ENCODE results near the gene ARID4B.

DNA sequence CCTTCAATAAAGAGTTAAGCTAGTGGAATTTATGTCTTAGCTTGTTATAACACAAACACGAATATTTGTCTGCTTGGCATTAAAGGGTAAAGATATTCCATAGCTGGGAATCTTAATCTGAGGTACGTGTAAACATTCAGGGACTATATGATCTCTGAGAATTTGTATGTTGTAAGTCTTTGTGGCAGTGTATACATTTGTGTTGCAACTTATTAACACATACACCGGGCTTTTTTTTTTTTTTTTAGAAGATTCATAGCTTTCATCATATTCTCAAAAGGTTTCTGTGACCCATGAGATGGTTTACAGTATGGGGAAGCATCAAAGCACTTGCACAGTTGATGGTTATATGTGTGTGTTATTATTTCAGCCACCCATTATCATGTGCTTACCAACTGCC lies 3.4 kb upstream of the ARID4B start:
- TF ChIP-seq, protein P1, sequence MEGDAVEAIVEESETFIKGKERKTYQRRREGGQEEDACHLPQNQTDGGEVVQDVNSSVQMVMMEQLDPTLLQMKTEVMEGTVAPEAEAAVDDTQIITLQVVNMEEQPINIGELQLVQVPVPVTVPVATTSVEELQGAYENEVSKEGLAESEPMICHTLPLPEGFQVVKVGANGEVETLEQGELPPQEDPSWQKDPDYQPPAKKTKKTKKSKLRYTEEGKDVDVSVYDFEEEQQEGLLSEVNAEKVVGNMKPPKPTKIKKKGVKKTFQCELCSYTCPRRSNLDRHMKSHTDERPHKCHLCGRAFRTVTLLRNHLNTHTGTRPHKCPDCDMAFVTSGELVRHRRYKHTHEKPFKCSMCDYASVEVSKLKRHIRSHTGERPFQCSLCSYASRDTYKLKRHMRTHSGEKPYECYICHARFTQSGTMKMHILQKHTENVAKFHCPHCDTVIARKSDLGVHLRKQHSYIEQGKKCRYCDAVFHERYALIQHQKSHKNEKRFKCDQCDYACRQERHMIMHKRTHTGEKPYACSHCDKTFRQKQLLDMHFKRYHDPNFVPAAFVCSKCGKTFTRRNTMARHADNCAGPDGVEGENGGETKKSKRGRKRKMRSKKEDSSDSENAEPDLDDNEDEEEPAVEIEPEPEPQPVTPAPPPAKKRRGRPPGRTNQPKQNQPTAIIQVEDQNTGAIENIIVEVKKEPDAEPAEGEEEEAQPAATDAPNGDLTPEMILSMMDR (IDR thresholded peaks at IDR 0.05) = no peak
- no peak for TF ChIP-seq POLR2A (IDR thresholded peaks at IDR 0.05)
